ENCODE data around the gene WWP2.
"Not testable (repeated sequence)": the region's sequence is repeated elsewhere in the genome, so short reads cannot be mapped to it uniquely, and the experiment has no call there.

DNA sequence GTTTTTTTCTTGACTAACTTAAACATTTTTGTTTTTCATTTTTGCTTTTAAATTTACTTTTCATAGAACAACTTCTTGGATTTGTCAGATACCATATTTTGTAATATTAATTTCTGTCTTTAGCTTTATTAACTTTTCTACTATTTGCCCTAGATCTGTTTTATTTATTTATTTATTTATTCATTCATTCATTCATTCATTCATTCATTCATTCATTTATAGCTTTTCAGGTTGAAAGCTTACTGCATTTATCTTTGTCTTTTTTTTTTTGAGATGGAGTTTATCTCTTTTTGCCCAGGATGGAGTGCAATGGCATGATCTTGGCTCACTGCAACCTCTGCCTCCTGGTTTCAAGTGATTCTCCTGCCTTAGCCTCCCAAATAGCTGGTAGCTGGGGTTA lies 44.6 kb downstream of the WWP2 start:
- TF ChIP-seq EZH2 (IDR thresholded peaks at IDR 0.05; ENCODE audit: low read depth) = not testable (repeated sequence)
- TF ChIP-seq, protein P1, sequence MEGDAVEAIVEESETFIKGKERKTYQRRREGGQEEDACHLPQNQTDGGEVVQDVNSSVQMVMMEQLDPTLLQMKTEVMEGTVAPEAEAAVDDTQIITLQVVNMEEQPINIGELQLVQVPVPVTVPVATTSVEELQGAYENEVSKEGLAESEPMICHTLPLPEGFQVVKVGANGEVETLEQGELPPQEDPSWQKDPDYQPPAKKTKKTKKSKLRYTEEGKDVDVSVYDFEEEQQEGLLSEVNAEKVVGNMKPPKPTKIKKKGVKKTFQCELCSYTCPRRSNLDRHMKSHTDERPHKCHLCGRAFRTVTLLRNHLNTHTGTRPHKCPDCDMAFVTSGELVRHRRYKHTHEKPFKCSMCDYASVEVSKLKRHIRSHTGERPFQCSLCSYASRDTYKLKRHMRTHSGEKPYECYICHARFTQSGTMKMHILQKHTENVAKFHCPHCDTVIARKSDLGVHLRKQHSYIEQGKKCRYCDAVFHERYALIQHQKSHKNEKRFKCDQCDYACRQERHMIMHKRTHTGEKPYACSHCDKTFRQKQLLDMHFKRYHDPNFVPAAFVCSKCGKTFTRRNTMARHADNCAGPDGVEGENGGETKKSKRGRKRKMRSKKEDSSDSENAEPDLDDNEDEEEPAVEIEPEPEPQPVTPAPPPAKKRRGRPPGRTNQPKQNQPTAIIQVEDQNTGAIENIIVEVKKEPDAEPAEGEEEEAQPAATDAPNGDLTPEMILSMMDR (conservative IDR thresholded peaks at IDR 0.05) = not testable (repeated sequence)
